GM23338 (cell line): ENCODE data around the gene C11orf24. TPM values are rescaled to one million over a fixed set of nuclear protein-coding genes. Genes with fewer than 3 reads are reported as not detected.

Experiments used
- ATAC-seq: fragments of 200-7000 bp; cut with Tn5 transposase; 3 replicates; pipeline ENCODE4 v1.9.1; 2020
- DNase-seq: peaks from one replicate; pipeline ENCODE4 v3.0.0-alpha.2; 2015; ENCODE audit warnings: low spot score
- H2AFZ ChIP-seq: fragments of 200-600 bp; sonication (generic); 2 replicates; pipeline ENCODE4 v1.8.0; 2016; ENCODE audit warnings: antibody characterized with exemption, mild to moderate bottlenecking, moderate library complexity
- H3F3A ChIP-seq: fragments of 200-600 bp; sonication (generic); replicated peaks from 2 replicates; pipeline ENCODE4 v1.8.0; 2017; ENCODE audit warnings: antibody characterized with exemption, mixed run types, low read depth
- H3K27ac ChIP-seq: fragments of 200-600 bp; sonication (generic); 2 replicates; pipeline ENCODE4 v1.6.1; 2016; ENCODE audit warnings: low read depth
- H3K27me3 ChIP-seq: fragments of 200-600 bp; sonication (generic); 2 replicates; pipeline ENCODE4 v1.8.0; 2016; ENCODE audit warnings: mild to moderate bottlenecking, mixed run types, moderate library complexity; ENCODE audit not compliant: insufficient read depth
- H3K36me3 ChIP-seq: fragments of 200-600 bp; sonication (generic); 2 replicates; pipeline ENCODE4 v1.8.0; 2016; ENCODE audit warnings: mild to moderate bottlenecking; ENCODE audit not compliant: insufficient read depth
- H3K4me1 ChIP-seq: fragments of 200-600 bp; sonication (generic); 2 replicates; pipeline ENCODE4 v1.8.0; 2016; ENCODE audit warnings: mild to moderate bottlenecking, moderate library complexity; ENCODE audit not compliant: insufficient read depth
- H3K4me2 ChIP-seq: fragments of 200-600 bp; sonication (generic); 2 replicates; pipeline ENCODE4 v1.7.1; 2017; ENCODE audit warnings: mixed run types
- H3K4me3 ChIP-seq: fragments of 200-600 bp; sonication (generic); 2 replicates; pipeline ENCODE4 v1.6.1; 2016; ENCODE audit warnings: mixed run types
- H3K79me2 ChIP-seq: fragments of 200-600 bp; sonication (generic); replicated peaks from 2 replicates; pipeline ENCODE4 v1.8.0; 2017; ENCODE audit warnings: mild to moderate bottlenecking; ENCODE audit not compliant: insufficient read depth
- H3K9me2 ChIP-seq: fragments of 200-600 bp; sonication (generic); 2 replicates; pipeline ENCODE4 v1.8.0; 2017; ENCODE audit not compliant: insufficient read depth
- H4K20me1 ChIP-seq: fragments of 200-600 bp; sonication (generic); replicated peaks from 2 replicates; pipeline ENCODE4 v1.8.0; 2017; ENCODE audit warnings: mild to moderate bottlenecking; ENCODE audit not compliant: insufficient read depth
- H3K27ac Mint-ChIP-seq: 2 replicates; pipeline ENCODE4 v1.8.0; 2020; ENCODE audit warnings: inconsistent platforms, mild to moderate bottlenecking, moderate library complexity, mixed read lengths
- H3K27me3 Mint-ChIP-seq: 3 replicates; pipeline ENCODE4 v1.8.0; 2022; ENCODE audit warnings: low read depth, mild to moderate bottlenecking, moderate library complexity, mixed read lengths, inconsistent platforms; ENCODE audit not compliant: insufficient read depth, poor library complexity
- H3K36me3 Mint-ChIP-seq: 3 replicates; pipeline ENCODE4 v1.8.0; 2021; ENCODE audit warnings: low read depth, mild to moderate bottlenecking, inconsistent platforms, moderate library complexity, mixed read lengths
- H3K4me1 Mint-ChIP-seq: 3 replicates; pipeline ENCODE4 v1.8.0; 2020; ENCODE audit warnings: mild to moderate bottlenecking, inconsistent platforms, mixed read lengths
- H3K4me3 Mint-ChIP-seq: 3 replicates; pipeline ENCODE4 v1.8.0; 2021; ENCODE audit warnings: moderate library complexity, mild to moderate bottlenecking, inconsistent platforms, mixed read lengths
- H3K9me3 Mint-ChIP-seq: 3 replicates; pipeline ENCODE4 v1.8.0; 2020; ENCODE audit warnings: moderate library complexity, mild to moderate bottlenecking, inconsistent platforms, mixed read lengths
- CREB1 ChIP-seq: fragments of 250-450 bp; sonication (Bioruptor Pico); IDR thresholded peaks from 2 replicates; pipeline ENCODE4 v1.5.0; 2020; ENCODE audit warnings: low read depth, mild to moderate bottlenecking, moderate library complexity
- EZH2 ChIP-seq: fragments of 200-600 bp; sonication (generic); IDR thresholded peaks from one replicate; pipeline ENCODE4 v1.8.0; 2017; ENCODE audit warnings: antibody characterized with exemption, mild to moderate bottlenecking, low read depth; ENCODE audit not compliant: unreplicated experiment
- EZH2phosphoT487 ChIP-seq: fragments of 200-600 bp; sonication (generic); IDR thresholded peaks from one replicate; pipeline ENCODE4 v1.8.1; 2018; ENCODE audit warnings: antibody characterized with exemption; ENCODE audit not compliant: unreplicated experiment
- JUNB ChIP-seq: IDR thresholded peaks from one replicate; pipeline ENCODE4 v1.6.1; 2016; ENCODE audit warnings: antibody characterized with exemption; ENCODE audit not compliant: unreplicated experiment
- NANOG ChIP-seq: IDR thresholded peaks from 2 replicates; pipeline ENCODE4 v1.6.1; 2016; ENCODE audit warnings: antibody characterized with exemption, borderline replicate concordance
- POLR2AphosphoS5 ChIP-seq: IDR thresholded peaks from 2 replicates; pipeline ENCODE4 v1.6.1; 2016; ENCODE audit warnings: antibody characterized with exemption, low read depth
- STAT1 ChIP-seq: IDR thresholded peaks from one replicate; pipeline ENCODE4 v1.6.1; 2016; ENCODE audit warnings: antibody characterized with exemption; ENCODE audit not compliant: unreplicated experiment
- ZNF114 ChIP-seq: fragments of 250-450 bp; sonication (Bioruptor Pico); IDR thresholded peaks from 2 replicates; pipeline ENCODE4 v1.5.0; 2020; ENCODE audit warnings: mild to moderate bottlenecking, moderate library complexity
- polyA plus RNA-seq: library from polyadenylated mRNA; unstranded; fragments of >200 nt; fragmentation: Nextera tagmentation; extraction: Ambion mirVana; gene quantifications from 2 replicates; pipeline ENCODE4 v1.2.1, GENCODE V29; 2016
- total RNA-seq: library from RNA; depleted of rRNA; stranded (reverse); fragments of >200 nt; shearing (Covaris generic); gene quantifications from 2 replicates; pipeline ENCODE4 v1.2.3, GENCODE V29; 2014
- TF ChIP-seq, protein P1 (sequence below): fragments of 250-450 bp; sonication (Bioruptor Pico); IDR thresholded peaks from 2 replicates; pipeline ENCODE4 v1.5.0; 2020; ENCODE audit warnings: mild to moderate bottlenecking, moderate library complexity
- TF ChIP-seq, protein P2 (sequence below): IDR thresholded peaks from 2 replicates; pipeline ENCODE4 v1.6.1; 2016; ENCODE audit warnings: antibody characterized with exemption
- TF ChIP-seq, protein P3 (sequence below), 2 experiments: fragments of 200-600 bp in 1 of 2; sonication (generic) in 1 of 2; conservative IDR thresholded peaks; 2 replicates each; pipeline versions ENCODE4 v1.5.1 to v1.6.1; 2016 to 2017; ENCODE audit warnings: antibody characterized with exemption in 2 of 2, low read depth in 2 of 2, mild to moderate bottlenecking in 2 of 2, moderate library complexity in 1 of 2

C11orf24 gene
- total and polyA plus RNA-seq, 2 experiments from 2014 or later: 49.8 to 57.5 TPM

DNA sequence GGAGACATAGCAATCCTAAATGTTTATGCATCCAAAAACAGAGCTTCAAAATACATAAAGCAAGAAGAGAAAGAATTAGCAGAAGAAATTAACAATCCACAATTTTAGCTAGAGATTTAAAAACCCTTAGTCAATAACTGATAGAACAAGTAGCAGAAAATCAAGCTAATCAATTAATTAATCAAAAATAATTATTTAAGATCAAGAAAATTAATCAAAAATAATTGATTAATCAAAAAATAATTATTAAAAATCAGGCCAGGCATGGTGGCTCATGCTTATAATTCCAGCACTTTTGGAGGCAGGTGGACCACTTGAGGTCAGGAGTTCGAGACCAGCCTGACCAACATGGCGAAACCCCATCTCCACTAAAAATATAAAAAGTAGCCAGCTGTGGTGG, 29.2 kb downstream of the C11orf24 start (continued):
- TF ChIP-seq, protein P1, sequence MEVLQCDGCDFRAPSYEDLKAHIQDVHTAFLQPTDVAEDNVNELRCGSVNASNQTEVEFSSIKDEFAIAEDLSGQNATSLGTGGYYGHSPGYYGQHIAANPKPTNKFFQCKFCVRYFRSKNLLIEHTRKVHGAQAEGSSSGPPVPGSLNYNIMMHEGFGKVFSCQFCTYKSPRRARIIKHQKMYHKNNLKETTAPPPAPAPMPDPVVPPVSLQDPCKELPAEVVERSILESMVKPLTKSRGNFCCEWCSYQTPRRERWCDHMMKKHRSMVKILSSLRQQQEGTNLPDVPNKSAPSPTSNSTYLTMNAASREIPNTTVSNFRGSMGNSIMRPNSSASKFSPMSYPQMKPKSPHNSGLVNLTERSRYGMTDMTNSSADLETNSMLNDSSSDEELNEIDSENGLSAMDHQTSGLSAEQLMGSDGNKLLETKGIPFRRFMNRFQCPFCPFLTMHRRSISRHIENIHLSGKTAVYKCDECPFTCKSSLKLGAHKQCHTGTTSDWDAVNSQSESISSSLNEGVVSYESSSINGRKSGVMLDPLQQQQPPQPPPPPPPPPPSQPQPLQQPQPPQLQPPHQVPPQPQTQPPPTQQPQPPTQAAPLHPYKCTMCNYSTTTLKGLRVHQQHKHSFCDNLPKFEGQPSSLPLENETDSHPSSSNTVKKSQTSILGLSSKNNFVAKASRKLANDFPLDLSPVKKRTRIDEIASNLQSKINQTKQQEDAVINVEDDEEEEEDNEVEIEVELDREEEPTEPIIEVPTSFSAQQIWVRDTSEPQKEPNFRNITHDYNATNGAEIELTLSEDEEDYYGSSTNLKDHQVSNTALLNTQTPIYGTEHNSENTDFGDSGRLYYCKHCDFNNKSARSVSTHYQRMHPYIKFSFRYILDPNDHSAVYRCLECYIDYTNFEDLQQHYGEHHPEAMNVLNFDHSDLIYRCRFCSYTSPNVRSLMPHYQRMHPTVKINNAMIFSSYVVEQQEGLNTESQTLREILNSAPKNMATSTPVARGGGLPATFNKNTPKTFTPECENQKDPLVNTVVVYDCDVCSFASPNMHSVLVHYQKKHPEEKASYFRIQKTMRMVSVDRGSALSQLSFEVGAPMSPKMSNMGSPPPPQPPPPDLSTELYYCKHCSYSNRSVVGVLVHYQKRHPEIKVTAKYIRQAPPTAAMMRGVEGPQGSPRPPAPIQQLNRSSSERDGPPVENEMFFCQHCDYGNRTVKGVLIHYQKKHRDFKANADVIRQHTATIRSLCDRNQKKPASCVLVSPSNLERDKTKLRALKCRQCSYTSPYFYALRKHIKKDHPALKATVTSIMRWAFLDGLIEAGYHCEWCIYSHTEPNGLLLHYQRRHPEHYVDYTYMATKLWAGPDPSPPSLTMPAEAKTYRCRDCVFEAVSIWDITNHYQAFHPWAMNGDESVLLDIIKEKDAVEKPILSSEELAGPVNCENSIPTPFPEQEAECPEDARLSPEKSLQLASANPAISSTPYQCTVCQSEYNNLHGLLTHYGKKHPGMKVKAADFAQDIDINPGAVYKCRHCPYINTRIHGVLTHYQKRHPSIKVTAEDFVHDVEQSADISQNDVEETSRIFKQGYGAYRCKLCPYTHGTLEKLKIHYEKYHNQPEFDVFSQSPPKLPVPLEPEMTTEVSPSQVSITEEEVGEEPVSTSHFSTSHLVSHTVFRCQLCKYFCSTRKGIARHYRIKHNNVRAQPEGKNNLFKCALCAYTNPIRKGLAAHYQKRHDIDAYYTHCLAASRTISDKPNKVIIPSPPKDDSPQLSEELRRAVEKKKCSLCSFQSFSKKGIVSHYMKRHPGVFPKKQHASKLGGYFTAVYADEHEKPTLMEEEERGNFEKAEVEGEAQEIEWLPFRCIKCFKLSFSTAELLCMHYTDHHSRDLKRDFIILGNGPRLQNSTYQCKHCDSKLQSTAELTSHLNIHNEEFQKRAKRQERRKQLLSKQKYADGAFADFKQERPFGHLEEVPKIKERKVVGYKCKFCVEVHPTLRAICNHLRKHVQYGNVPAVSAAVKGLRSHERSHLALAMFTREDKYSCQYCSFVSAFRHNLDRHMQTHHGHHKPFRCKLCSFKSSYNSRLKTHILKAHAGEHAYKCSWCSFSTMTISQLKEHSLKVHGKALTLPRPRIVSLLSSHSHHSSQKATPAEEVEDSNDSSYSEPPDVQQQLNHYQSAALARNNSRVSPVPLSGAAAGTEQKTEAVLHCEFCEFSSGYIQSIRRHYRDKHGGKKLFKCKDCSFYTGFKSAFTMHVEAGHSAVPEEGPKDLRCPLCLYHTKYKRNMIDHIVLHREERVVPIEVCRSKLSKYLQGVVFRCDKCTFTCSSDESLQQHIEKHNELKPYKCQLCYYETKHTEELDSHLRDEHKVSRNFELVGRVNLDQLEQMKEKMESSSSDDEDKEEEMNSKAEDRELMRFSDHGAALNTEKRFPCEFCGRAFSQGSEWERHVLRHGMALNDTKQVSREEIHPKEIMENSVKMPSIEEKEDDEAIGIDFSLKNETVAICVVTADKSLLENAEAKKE (CRISPR knock-in tag): no peak
- TF ChIP-seq STAT1: no peak
- TF ChIP-seq ZNF114 (CRISPR knock-in tag): no peak
- no peak for TF ChIP-seq POLR2AphosphoS5
- TF ChIP-seq, protein P2, sequence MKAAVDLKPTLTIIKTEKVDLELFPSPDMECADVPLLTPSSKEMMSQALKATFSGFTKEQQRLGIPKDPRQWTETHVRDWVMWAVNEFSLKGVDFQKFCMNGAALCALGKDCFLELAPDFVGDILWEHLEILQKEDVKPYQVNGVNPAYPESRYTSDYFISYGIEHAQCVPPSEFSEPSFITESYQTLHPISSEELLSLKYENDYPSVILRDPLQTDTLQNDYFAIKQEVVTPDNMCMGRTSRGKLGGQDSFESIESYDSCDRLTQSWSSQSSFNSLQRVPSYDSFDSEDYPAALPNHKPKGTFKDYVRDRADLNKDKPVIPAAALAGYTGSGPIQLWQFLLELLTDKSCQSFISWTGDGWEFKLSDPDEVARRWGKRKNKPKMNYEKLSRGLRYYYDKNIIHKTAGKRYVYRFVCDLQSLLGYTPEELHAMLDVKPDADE: no peak
- TF ChIP-seq EZH2: no peak
- no peak for TF ChIP-seq EZH2phosphoT487

DNA sequence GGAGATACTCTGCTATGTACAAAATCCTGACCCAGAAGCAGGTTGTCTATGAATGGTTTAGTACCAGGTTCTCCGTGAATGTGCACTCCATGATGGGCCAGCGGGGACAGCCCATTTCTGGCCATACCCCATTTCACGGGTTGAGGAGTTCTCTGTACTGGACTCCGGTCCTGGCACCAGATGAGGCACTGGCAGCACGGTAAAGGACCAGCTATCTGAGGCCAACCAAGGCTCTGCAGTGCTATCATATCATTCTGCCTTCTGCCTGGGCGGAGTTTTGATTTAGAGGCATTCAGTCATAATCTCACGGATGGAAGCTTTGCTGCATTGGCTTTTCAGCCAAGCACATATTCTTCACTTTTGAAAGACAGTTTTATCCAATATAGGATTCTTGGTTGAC, 40.2 kb downstream of the C11orf24 start:
- no peaks in the 10 kb centered on the region for H3F3A ChIP-seq
- no peaks in the 10 kb centered on the region for H4K20me1 ChIP-seq
- H3K36me3 Mint-ChIP-seq: peaks cover 2% of the 10 kb centered on the region; the same call in 1 of the 3 replicates
- no peaks in the 10 kb centered on the region for H3K27me3 ChIP-seq
- H3K27ac Mint-ChIP-seq: no peak overlapping the region
- H3K9me2 ChIP-seq: no peaks in the 10 kb centered on the region
- no peak overlapping the region for H3K4me3 Mint-ChIP-seq
- TF ChIP-seq, protein P3, sequence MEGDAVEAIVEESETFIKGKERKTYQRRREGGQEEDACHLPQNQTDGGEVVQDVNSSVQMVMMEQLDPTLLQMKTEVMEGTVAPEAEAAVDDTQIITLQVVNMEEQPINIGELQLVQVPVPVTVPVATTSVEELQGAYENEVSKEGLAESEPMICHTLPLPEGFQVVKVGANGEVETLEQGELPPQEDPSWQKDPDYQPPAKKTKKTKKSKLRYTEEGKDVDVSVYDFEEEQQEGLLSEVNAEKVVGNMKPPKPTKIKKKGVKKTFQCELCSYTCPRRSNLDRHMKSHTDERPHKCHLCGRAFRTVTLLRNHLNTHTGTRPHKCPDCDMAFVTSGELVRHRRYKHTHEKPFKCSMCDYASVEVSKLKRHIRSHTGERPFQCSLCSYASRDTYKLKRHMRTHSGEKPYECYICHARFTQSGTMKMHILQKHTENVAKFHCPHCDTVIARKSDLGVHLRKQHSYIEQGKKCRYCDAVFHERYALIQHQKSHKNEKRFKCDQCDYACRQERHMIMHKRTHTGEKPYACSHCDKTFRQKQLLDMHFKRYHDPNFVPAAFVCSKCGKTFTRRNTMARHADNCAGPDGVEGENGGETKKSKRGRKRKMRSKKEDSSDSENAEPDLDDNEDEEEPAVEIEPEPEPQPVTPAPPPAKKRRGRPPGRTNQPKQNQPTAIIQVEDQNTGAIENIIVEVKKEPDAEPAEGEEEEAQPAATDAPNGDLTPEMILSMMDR (conservative IDR thresholded peaks at IDR 0.05; ENCODE audit: low read depth in 2 of 2): no peak
- TF ChIP-seq ZNF114 (CRISPR knock-in tag) (no peak), CREB1 (no peak), NANOG (no peak), POLR2AphosphoS5 (no peak), EZH2phosphoT487 (no peak), JUNB (no peak)
- TF ChIP-seq, protein P2: no peak
- H3K4me1 Mint-ChIP-seq: no peaks in the 10 kb centered on the region
- no peaks in the 10 kb centered on the region for H3K79me2 ChIP-seq
- no peak overlapping the region for H3K27ac ChIP-seq
- H3K4me2 ChIP-seq: no peak overlapping the region
- peaks cover 12% of the 10 kb centered on the region for H3K9me3 Mint-ChIP-seq
- H3K27me3 Mint-ChIP-seq: no peaks in the 10 kb centered on the region
- no peaks in the 10 kb centered on the region for H3K4me1 ChIP-seq
- H3K4me3 ChIP-seq: no peak overlapping the region
- no peaks in the 10 kb centered on the region for H3K36me3 ChIP-seq
- no peak overlapping the region for H2AFZ ChIP-seq
- DNase-seq (no peak), ATAC-seq (no peak)
